Osteocyte (in vitro differentiated cells): ENCODE measurements around the gene DPH3. TPM values are rescaled to one million over a fixed set of nuclear protein-coding genes. Genes with fewer than 3 reads are reported as not detected.

Experiments used
- DNase-seq: peaks from one replicate; pipeline ENCODE4 v3.0.0; 2021; ENCODE audit warnings: mixed read lengths; ENCODE audit not compliant: unreplicated experiment; ENCODE audit errors: extremely low spot score
- H3K27ac Mint-ChIP-seq: one replicate; pipeline ENCODE4 v1.8.0; 2021; ENCODE audit warnings: mild to moderate bottlenecking, mixed read lengths; ENCODE audit not compliant: unreplicated experiment
- H3K27me3 Mint-ChIP-seq: one replicate; pipeline ENCODE4 v1.8.0; 2021; ENCODE audit warnings: mixed read lengths; ENCODE audit not compliant: unreplicated experiment
- H3K36me3 Mint-ChIP-seq: one replicate; pipeline ENCODE4 v1.8.0; 2021; ENCODE audit warnings: mixed read lengths; ENCODE audit not compliant: unreplicated experiment
- H3K4me1 Mint-ChIP-seq: one replicate; pipeline ENCODE4 v1.8.0; 2021; ENCODE audit warnings: mixed read lengths; ENCODE audit not compliant: unreplicated experiment
- H3K4me3 Mint-ChIP-seq: one replicate; pipeline ENCODE4 v1.8.0; 2021; ENCODE audit warnings: mild to moderate bottlenecking, moderate library complexity, mixed read lengths; ENCODE audit not compliant: unreplicated experiment
- H3K9me3 Mint-ChIP-seq: one replicate; pipeline ENCODE4 v1.8.0; 2021; ENCODE audit warnings: mixed read lengths; ENCODE audit not compliant: unreplicated experiment
- total RNA-seq: library from RNA; stranded (reverse); gene quantifications from 2 replicates; pipeline ENCODE4 v1.2.1, GENCODE V29; 2021
- TF ChIP-seq, protein P1 (sequence below): fragments of 200-600 bp; sonication (generic); IDR thresholded peaks from 2 replicates; pipeline ENCODE4 v1.5.0; 2021; ENCODE audit warnings: antibody characterized with exemption, mild to moderate bottlenecking, moderate library complexity

DPH3 gene
- total RNA-seq, 1 donor from 2014 or later: 21.4 TPM

DNA sequence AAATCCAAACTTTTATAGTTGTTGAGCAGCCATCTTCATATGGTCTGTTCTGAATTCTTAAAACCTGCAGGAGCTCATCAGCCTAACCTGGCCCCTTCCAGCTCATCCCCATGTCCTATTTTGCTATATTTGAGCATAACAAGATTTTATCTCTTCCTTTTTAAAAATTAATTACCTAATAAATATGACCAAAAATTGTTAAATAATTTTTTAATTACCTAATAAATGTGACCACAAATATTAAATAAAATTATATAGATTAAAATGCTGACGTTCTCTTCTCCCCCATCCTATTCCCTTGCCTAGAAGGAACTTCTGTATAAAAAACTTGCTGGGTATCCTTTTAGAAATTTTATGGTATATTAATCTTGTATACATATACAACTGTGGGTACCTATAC is 44.0 kb upstream of the DPH3 start:
- Mint-ChIP-seq H3K36me3 (peaks cover 43% of the 10 kb centered on the region), H3K27ac (no peak overlapping the region), H3K4me3 (no peak overlapping the region), H3K4me1 (no peaks in the 10 kb centered on the region), H3K27me3 (no peaks in the 10 kb centered on the region), H3K9me3 (peaks cover 6% of the 10 kb centered on the region)
- no peak for DNase-seq
- TF ChIP-seq, protein P1, sequence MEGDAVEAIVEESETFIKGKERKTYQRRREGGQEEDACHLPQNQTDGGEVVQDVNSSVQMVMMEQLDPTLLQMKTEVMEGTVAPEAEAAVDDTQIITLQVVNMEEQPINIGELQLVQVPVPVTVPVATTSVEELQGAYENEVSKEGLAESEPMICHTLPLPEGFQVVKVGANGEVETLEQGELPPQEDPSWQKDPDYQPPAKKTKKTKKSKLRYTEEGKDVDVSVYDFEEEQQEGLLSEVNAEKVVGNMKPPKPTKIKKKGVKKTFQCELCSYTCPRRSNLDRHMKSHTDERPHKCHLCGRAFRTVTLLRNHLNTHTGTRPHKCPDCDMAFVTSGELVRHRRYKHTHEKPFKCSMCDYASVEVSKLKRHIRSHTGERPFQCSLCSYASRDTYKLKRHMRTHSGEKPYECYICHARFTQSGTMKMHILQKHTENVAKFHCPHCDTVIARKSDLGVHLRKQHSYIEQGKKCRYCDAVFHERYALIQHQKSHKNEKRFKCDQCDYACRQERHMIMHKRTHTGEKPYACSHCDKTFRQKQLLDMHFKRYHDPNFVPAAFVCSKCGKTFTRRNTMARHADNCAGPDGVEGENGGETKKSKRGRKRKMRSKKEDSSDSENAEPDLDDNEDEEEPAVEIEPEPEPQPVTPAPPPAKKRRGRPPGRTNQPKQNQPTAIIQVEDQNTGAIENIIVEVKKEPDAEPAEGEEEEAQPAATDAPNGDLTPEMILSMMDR: no peak

DNA sequence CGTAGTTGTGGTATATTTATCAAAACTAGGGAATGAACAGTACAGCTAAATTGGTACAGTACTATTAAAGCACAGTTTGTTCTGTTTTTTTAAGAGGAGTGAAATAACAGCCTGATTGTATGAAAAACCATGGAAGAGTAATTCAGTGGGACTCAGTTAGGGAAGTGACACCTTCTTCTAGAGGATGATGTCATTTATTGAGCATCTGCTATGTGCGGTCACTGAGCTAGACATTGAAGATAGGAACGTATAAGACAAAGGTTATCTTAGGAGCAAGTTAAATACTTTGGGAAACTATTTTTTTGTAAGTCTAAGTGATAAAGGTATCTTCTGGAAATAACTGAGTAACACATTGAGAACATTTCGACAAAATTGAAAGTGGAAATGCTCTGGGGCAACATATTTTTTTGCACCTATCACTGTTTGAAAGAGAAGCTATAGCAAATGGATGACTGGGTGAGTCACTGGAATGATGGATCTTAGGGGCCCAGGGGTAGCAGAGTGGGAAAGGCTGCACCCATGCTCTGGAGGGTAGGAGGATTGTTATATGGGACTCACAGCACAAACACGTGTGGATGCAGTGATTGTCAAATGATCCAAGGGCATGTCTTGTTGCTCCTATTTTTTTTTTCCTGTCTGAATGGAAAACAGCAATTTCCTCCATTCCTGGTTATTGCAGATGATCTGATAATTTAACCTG is 43.2 kb upstream of the DPH3 start:
- H3K36me3 Mint-ChIP-seq: peaks cover 50% of the 10 kb centered on the region
- no peak overlapping the region for H3K4me3 Mint-ChIP-seq
- H3K4me1 Mint-ChIP-seq: no peaks in the 10 kb centered on the region
- TF ChIP-seq, protein P1: no peak
- H3K27me3 Mint-ChIP-seq: no peaks in the 10 kb centered on the region
- no peak for DNase-seq
- peaks cover 6% of the 10 kb centered on the region for H3K9me3 Mint-ChIP-seq
- H3K27ac Mint-ChIP-seq: peak overlapping the region; percentile 18

DNA sequence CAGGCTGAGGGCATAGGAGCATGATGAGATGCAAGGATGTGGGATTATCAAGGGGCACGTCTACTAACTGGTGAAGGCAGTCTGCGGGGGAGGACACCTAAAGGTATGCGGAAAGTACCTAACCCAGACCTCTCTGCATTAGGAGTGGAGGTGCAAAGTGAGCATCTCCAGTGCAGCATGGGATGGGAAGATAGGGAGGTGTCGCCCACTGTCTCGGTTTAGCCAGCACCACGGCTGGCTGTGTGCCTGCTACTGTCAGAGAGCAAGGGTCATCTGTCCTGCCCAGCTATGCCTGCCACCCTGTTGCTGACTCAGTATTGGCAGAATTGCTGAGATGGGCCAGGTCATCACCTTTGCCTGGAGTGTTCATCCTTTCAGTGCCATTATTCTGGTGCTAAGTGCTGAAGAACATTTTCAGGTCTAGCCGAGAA is 40.4 kb upstream of the DPH3 start:
- Mint-ChIP-seq H3K27ac (no peak overlapping the region), H3K4me3 (no peak overlapping the region), H3K36me3 (peaks cover 47% of the 10 kb centered on the region), H3K4me1 (no peaks in the 10 kb centered on the region), H3K9me3 (peaks cover 6% of the 10 kb centered on the region), H3K27me3 (no peaks in the 10 kb centered on the region)
- DNase-seq: no peak
- TF ChIP-seq, protein P1: no peak

DNA sequence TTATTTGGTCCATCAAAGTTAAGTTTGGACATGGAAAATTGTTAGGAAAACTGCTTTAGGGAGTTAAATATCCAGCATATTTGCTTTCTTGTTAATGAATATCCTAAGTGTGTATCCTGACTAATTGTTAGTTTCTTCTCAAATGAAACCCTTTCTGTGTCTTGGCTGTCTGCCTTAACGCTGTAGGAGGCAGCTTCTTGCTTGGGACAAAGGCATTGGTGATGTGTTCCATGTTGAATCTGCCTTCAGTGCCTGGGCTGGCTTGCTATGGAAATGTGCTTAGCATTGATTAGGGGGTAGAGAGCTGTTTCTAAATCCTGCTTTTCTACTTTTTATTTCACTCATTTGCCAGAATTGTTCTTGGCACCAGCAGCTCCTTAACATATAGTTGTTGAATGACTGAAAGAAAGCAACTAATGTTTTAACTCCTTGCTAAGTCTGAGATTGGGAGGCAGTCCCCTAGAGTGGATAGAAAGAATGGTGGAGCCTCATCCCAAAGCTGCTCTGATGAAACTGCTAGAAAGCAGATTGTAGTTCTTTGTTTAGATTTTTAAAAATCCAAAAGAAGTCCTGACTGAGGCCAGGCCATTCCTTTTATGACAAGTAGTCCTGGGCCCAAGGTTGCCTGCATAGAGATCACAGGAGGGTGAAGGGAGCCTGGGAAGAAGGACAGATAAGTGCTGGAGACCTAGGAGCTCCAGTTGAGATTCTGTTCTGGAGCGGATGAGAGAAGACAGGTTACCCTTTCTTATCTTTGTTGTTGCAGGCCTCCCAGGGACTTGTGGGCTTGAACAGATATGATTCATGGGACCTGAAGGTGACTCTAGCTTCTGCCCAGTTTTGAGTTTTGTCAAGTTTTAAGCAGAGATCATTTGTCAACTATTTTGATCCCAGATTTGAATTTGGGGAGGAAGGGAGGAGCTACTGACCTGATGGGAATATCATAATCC is 39.6 kb upstream of the DPH3 start:
- no peaks in the 10 kb centered on the region for H3K9me3 Mint-ChIP-seq
- no peak for DNase-seq
- H3K4me1 Mint-ChIP-seq: peaks cover 5% of the 10 kb centered on the region
- H3K27me3 Mint-ChIP-seq: no peaks in the 10 kb centered on the region
- TF ChIP-seq, protein P1: no peak
- no peak overlapping the region for H3K4me3 Mint-ChIP-seq
- no peak overlapping the region for H3K27ac Mint-ChIP-seq
- H3K36me3 Mint-ChIP-seq: peaks cover 41% of the 10 kb centered on the region

DNA sequence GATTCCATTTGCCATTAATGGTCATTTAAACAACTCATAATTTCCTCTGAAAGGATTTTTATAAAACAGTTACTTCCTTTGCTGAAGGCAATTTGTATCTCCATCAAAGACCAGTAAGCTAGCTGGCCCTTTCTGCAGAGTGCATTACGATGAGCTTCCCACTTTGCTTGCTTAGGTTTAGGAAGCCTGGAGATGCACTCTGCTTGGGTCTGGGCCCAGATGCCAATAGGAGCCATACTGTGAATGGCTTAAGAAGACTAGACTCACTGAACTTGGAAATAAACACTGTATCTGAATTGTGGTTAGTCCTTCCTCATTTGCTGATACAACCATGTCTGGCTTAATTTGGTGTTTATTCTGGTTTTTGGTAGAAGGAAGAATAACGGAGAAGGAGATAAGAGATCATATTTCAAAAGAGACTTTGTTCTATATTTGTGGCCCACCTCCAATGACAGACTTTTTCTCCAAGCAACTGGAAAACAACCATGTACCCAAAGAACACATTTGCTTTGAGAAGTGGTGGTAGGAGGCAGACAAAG is 38.4 kb upstream of the DPH3 start:
- H3K9me3 Mint-ChIP-seq: no peaks in the 10 kb centered on the region

More for the DNA sequence above, 38.4 kb upstream of the DPH3 start:
- no peaks in the 10 kb centered on the region for H3K27me3 Mint-ChIP-seq
- H3K4me1 Mint-ChIP-seq: peaks cover 13% of the 10 kb centered on the region
- TF ChIP-seq, protein P1: no peak
- no peak overlapping the region for H3K27ac Mint-ChIP-seq
- H3K36me3 Mint-ChIP-seq: peaks cover 46% of the 10 kb centered on the region
- H3K4me3 Mint-ChIP-seq: no peak overlapping the region
- DNase-seq: no peak
